GM12891 (cell line): ENCODE data around the gene UNC93B1.

Source experiments
- DNase-seq: peaks from one replicate; pipeline ENCODE4 v3.0.0; 2011; ENCODE audit warnings: low spot score; ENCODE audit not compliant: insufficient read length
- FAIRE-seq: peaks from 2 replicates; lab custom pipeline; 2011; peaks lifted over from hg19 to GRCh38; lab: Jason Lieb, UNC
- PAX5 ChIP-seq: IDR thresholded peaks from 2 replicates; pipeline ENCODE4 v1.6.1; 2011; ENCODE audit warnings: low read length, moderate library complexity, mild to moderate bottlenecking; ENCODE audit not compliant: insufficient read depth, severe bottlenecking
- POLR2A ChIP-seq: IDR thresholded peaks from 2 replicates; pipeline ENCODE4 v1.6.1; 2011; ENCODE audit warnings: low read depth, low read length, control low read depth
- POLR2AphosphoS5 ChIP-seq: IDR thresholded peaks from 2 replicates; pipeline ENCODE4 v1.6.1; 2011; ENCODE audit warnings: low read depth, low read length, control low read depth
- POU2F2 ChIP-seq: IDR thresholded peaks from 2 replicates; pipeline ENCODE4 v1.6.1; 2011; ENCODE audit warnings: low read depth, mild to moderate bottlenecking, control low read depth, low read length, moderate library complexity
- SPI1 ChIP-seq: IDR thresholded peaks from 2 replicates; pipeline ENCODE4 v1.6.1; 2011; ENCODE audit warnings: low read depth, low read length, control low read depth
- TAF1 ChIP-seq: IDR thresholded peaks from 2 replicates; pipeline ENCODE4 v1.6.1; 2011; ENCODE audit warnings: low read depth, low read length, control low read depth

UNC93B1 gene

GRCh38 chr11:68044898-68045351, 41.0 kb upstream of the UNC93B1 start:
- TF ChIP-seq SPI1 (no peak), POLR2A (no peak), POU2F2 (no peak), PAX5 (no peak), TAF1 (no peak), POLR2AphosphoS5 (no peak)
- DNase-seq (no peak), FAIRE-seq (no peak)

GRCh38 chr11:68044145-68044813, 40.4 kb upstream of the UNC93B1 start:
- DNase-seq (no peak), FAIRE-seq (no peak)
- TF ChIP-seq POLR2A: no peak
- no peak for TF ChIP-seq POU2F2
- TF ChIP-seq SPI1: no peak
- no peak for TF ChIP-seq TAF1
- TF ChIP-seq POLR2AphosphoS5: no peak
- no peak for TF ChIP-seq PAX5

GRCh38 chr11:68043349-68044144, 39.6 kb upstream of the UNC93B1 start:
- no peak for DNase-seq
- FAIRE-seq: no peak
- TF ChIP-seq SPI1 (no peak), TAF1 (no peak), POLR2AphosphoS5 (no peak), POU2F2 (no peak)

- no peak for FAIRE-seq
- no peak for DNase-seq
These were observed 39.1 kb upstream of the UNC93B1 start for GRCh38 chr11:68043029-68043348.

GRCh38 chr11:68042219-68043028, 38.5 kb upstream of the UNC93B1 start:
- DNase-seq: no peak
- TF ChIP-seq POLR2A: no peak
- TF ChIP-seq POU2F2: no peak
- no peak for TF ChIP-seq PAX5
- TF ChIP-seq POLR2AphosphoS5: no peak
- no peak for TF ChIP-seq SPI1
- TF ChIP-seq TAF1: no peak
- no peak for FAIRE-seq

More at GRCh38 chr11:68043029-68043348, 39.1 kb upstream of the UNC93B1 start:
- TF ChIP-seq POU2F2: no peak
- no peak for TF ChIP-seq POLR2AphosphoS5
- TF ChIP-seq SPI1: no peak
- TF ChIP-seq PAX5: no peak
- no peak for TF ChIP-seq POLR2A
- no peak for TF ChIP-seq TAF1

- TF ChIP-seq POLR2A (no peak), PAX5 (no peak), POU2F2 (no peak), POLR2AphosphoS5 (no peak), SPI1 (no peak), TAF1 (no peak)
- no peak for DNase-seq
- no peak for FAIRE-seq
These were observed 37.8 kb upstream of the UNC93B1 start for GRCh38 chr11:68041617-68042218.

GRCh38 chr11:68040957-68041591, 37.2 kb upstream of the UNC93B1 start:
- TF ChIP-seq TAF1: no peak
- no peak for TF ChIP-seq PAX5
- no peak for TF ChIP-seq POU2F2
- no peak for TF ChIP-seq POLR2AphosphoS5
- TF ChIP-seq SPI1: no peak
- no peak for TF ChIP-seq POLR2A
- DNase-seq (no peak), FAIRE-seq (no peak)
